RWPE1 (cell line): Measurements from ENCODE around the gene IFNL1.
"Not testable (repeated sequence)": the region's sequence is repeated elsewhere in the genome, so short reads cannot be mapped to it uniquely, and the experiment has no call there.

ENCODE experiments used
- CTCF ChIA-PET: fragments of 350-600 bp; sonication (Branson Sonifier 250); formaldehyde crosslinking; extraction: SDS; loops from one replicate; lab custom pipeline; 2021; lab: Yijun Ruan, JAX
- POLR2A ChIA-PET: fragments of 400-600 bp; formaldehyde crosslinking; extraction: SDS; loops from one replicate; lab custom pipeline; 2020; ENCODE audit warnings: antibody characterized with exemption; ENCODE audit not compliant: low non-redundant PET; lab: Yijun Ruan, JAX
- DNase-seq: peaks from one replicate; pipeline ENCODE4 v3.0.0; 2012; ENCODE audit warnings: low spot score
- H3K27ac ChIP-seq: fragments of 450-650 bp; 2 replicates; pipeline ENCODE4 v1.5.1; 2017
- TF ChIP-seq, protein P1 (sequence below): fragments of 450-650 bp; conservative IDR thresholded peaks from 2 replicates; pipeline ENCODE4 v1.5.1; 2017; ENCODE audit warnings: low read depth, mild to moderate bottlenecking

IFNL1 gene

DNA sequence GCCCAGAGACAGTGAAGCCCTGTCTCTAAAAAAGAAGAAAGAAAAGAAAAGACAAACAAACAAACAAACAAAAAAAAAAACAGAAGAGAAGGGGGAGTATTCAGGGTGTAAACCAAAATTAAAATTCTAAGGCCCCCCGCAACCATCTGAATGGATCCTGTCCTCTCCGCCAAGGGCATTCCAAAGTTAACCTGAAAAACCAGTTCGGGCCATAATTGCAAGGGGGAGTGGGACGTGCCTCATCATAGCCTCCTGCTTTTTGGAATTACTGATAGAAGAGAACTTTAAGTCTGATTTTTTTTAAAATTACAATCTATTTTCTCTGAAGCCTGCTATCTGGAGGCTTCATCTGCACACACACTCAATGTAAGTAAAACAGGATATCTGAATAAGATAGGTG is 33.7 kb upstream of the IFNL1 start:
- POLR2A ChIA-PET = no interaction called here
- TF ChIP-seq, protein P1, sequence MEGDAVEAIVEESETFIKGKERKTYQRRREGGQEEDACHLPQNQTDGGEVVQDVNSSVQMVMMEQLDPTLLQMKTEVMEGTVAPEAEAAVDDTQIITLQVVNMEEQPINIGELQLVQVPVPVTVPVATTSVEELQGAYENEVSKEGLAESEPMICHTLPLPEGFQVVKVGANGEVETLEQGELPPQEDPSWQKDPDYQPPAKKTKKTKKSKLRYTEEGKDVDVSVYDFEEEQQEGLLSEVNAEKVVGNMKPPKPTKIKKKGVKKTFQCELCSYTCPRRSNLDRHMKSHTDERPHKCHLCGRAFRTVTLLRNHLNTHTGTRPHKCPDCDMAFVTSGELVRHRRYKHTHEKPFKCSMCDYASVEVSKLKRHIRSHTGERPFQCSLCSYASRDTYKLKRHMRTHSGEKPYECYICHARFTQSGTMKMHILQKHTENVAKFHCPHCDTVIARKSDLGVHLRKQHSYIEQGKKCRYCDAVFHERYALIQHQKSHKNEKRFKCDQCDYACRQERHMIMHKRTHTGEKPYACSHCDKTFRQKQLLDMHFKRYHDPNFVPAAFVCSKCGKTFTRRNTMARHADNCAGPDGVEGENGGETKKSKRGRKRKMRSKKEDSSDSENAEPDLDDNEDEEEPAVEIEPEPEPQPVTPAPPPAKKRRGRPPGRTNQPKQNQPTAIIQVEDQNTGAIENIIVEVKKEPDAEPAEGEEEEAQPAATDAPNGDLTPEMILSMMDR = no peak
- H3K27ac ChIP-seq = no peak overlapping the region
- no peak for DNase-seq
- CTCF ChIA-PET = interaction anchor here (0.6 kb wide), 2 partner anchors 61 to 140 kb away, joined by 3 to 4 read pairs; no protein-coding TSS in a partner anchor

DNA sequence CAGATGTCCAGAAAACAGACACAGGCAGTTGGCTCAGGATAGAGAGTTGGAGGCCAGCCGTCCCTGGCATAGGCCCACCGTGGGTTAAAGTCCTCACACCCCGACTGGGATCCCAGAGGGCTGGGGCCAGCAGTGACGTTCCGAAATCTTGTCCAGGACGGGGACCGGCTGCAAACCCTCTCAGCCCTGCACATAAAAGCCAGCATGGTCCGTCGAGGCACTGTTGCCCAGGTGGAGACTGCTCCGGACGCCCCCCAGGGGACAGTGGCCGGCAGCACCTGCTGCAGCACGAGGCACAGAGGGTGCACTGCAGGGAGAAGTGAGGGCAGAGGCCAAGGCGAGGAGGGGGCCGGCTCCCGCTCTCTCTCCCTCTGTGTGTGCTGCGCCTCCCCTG is 32.3 kb upstream of the IFNL1 start:
- DNase-seq = no peak
- TF ChIP-seq, protein P1 = no peak
- H3K27ac ChIP-seq = no peak overlapping the region
- CTCF ChIA-PET = no interaction called here
- POLR2A ChIA-PET = no interaction called here

DNA sequence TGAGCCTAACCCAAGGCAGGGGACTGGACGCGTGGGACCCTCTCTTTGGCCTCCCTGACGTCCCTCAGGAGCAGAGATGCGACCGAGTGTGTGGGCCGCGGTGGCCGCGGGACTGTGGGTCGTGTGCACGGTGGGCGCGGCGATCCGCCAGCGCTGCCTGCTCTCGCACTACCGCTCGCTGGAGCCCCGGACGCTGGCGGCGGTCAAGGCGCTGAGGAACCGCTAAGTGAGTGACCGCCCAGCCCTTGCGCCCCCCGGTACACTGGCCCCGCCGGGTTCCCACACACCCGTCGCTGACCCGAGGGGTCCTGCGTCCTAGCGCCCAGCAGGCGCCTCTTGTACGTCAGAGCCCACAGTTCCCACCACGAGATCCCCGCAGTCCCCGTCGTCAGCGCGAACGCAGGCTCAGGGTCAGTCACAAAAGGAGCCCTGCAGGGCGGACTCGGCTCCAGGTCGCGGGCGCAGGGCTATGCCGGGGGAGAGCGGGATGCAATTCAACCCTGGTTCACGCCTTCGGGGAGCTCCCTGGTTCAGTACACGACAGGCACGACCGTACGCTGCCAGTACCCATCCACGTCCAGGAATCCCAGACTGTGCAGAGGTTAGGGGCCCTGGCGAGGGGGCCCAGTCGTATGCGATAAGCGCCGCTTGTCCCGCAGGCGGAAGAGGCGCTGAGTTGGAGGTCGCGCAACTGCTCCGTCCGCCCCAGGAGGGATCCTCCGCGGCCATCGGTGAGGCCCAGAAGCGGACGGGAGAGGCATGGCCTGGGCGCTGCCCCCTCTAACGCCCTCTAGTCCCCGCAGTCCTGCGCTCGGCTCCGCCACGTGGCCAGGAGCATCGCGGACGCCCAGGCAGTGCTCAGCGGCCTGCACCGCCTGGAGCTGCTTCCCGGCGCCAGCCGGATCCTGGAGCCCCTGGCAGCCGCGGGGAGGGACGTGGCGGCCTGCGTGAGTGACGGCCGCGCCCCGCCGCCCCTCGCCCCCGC is 31.6 kb upstream of the IFNL1 start:
- CTCF ChIA-PET = no interaction called here
- TF ChIP-seq, protein P1 = no peak
- H3K27ac ChIP-seq = no peak overlapping the region
- DNase-seq = no peak
- POLR2A ChIA-PET = no interaction called here

DNA sequence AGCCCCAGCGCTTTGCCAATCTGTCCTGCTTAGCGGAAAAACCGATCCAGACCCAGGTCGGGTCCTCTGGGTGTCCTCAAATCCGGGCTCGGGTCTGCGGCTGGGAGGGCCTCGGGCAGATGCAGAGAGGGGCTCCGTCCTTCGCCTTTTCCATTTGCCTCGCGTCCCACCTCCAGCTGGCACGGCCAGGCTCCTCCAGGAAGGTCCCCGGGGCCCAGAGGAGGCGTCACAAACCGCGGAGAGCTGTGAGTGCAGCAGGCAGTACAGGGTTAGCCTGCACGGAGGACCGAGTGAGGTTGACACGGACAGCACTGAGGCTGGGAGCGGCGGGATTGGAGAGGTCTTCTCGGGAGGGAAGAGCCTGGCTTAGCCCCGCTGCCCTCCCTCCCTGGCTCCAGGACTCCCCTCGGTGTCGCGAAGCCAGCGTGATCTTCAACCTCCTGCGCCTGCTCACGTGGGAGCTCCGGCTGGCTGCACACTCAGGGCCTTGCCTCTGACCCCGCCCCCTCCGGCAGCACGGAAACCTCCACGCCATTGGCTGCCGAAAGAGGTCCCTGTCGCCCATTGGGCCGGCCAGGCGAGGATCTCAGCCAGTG is 30.8 kb upstream of the IFNL1 start:
- POLR2A ChIA-PET = no interaction called here
- DNase-seq = no peak
- H3K27ac ChIP-seq = no peak overlapping the region
- CTCF ChIA-PET = interaction anchor here (0.7 kb wide), 1 partner anchor 1468 kb away, joined by 5 read pairs; no protein-coding TSS in a partner anchor
- TF ChIP-seq, protein P1 = no peak

DNA sequence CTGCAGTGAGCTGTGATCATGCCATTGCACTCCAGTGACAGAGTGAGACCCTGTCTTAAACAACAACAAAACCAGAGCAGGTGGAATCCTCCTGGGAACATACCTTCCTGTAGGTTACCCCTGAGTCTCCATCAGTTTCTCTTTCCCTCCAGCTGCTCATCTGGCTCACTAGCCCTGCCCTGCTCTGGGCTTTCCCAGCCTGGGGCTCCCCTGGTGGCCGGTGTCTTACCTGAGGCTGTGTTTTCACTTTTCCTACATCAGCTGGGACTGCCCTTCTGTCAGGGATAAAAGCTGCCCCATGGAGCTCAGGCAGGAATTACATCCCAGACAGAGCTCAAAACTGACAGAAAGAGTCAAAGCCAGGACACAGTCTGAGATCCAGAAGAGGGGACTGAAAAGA is 28.1 kb upstream of the IFNL1 start, which contains the start of gene IFNL2:
IFNL2 (plus strand) TSS at position 312 of the 400 bp plus-strand sequence. CDS start 173 bp downstream, outside the sequence.
- CTCF ChIA-PET, DNase-seq, H3K27ac ChIP-seq, POLR2A ChIA-PET: not testable (repeated sequence)

DNA sequence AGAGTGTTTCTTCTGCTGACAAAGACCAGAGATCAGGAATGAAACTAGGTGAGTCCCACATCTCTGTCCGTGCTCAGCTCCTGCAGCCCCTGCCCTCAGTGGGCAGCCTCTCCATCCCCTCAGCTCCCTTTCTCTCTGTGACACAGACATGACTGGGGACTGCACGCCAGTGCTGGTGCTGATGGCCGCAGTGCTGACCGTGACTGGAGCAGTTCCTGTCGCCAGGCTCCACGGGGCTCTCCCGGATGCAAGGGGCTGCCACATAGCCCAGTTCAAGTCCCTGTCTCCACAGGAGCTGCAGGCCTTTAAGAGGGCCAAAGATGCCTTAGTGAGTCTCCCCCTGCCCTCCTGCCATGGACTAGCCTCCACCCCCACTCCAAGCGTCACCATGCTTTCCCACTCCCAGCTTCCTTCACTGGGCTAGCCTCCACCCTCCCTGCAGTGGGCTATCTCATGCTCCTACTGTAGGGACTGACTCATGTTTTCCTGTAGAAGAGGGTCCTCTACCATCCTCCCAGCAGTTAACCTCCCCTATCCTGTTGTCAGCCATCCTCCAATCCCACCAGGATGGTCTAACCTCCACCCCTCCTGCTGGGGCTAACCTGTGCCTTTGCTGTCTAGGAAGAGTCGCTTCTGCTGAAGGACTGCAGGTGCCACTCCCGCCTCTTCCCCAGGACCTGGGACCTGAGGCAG is 27.5 kb upstream of the IFNL1 start:
- CTCF ChIA-PET, POLR2A ChIA-PET, H3K27ac ChIP-seq, DNase-seq: not testable (repeated sequence)

DNA sequence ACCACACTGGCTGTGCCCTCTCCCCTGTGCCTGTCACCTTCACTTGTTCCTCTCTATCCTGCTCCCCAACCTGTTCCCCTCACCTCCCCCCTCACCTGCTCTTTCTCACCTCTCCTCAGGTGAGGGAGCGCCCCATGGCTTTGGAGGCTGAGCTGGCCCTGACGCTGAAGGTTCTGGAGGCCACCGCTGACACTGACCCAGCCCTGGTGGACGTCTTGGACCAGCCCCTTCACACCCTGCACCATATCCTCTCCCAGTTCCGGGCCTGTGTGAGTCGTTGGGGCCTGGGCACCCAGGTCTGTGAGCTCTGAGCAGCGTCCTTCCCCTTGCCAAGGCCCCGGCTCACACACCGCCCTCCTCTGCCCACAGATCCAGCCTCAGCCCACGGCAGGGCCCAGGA is 26.8 kb upstream of the IFNL1 start:
- POLR2A ChIA-PET, DNase-seq, H3K27ac ChIP-seq: not testable (repeated sequence)
- CTCF ChIA-PET = interaction anchor here (1.1 kb wide), 1 partner anchor 27 kb away, joined by 3 read pairs; the partner anchor contains the start of gene IFNL1
